SK-N-MC (cell line): ENCODE measurements around the gene VWA8.

Experiments
- EZH2 ChIP-seq: fragments of 200-600 bp; sonication (generic); IDR thresholded peaks from one replicate; pipeline ENCODE4 v1.6.1; 2017; ENCODE audit warnings: antibody characterized with exemption
- POLR2AphosphoS5 ChIP-seq: IDR thresholded peaks from 2 replicates; pipeline ENCODE4 v1.6.1; 2012; ENCODE audit warnings: mild to moderate bottlenecking, low read depth, low read length, borderline replicate concordance

GRCh38 chr13:41637586-41637985, 323.3 kb downstream of the VWA8 start:
- TF ChIP-seq EZH2 = no peak
- TF ChIP-seq POLR2AphosphoS5 = no peak
